ENCODE measurements around the gene KISS1. TPM values are rescaled to one million over a fixed set of nuclear protein-coding genes. Genes with fewer than 3 reads are reported as not detected.

Gene KISS1
- total RNA-seq, 3 donors from 2014 or later (not counting 1 experiment from before 2014, with no cell fraction given), result not detected

DNA sequence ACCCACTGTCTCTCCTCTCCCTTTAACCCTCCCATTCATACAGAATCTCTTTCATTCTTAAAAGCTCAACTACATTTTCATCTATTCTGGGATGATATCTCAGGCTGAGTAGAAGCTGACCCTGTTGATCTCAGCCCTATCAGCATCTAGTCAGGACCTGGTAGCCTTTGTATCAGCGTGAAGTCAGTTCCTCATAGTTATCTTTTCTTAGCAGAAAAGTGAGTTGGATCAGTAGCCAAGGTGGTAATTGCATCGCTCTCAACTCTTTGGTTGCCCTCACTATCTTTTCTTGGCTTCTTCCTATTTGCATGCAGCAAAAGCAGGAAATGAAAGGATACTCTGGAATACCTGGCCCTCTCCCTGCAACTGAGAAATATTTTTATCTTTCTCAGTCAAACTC is 31.1 kb upstream of the KISS1 start:
- H3K36me3 Mint-ChIP-seq, result no peaks in the 10 kb centered on the region
- H3K9me3 ChIP-seq (ENCODE audit: control insufficient read depth, insufficient read depth, low read length), result no peaks in the 10 kb centered on the region
- 68% methylated on average over 2 of the region's 2 CpGs for WGBS (ENCODE audit: insufficient coverage)

GRCh38 chr1:204225841-204226735 is 29.8 kb upstream of the KISS1 start:
- Histone ChIP-seq H3K4me1 (ENCODE audit: control insufficient read depth, insufficient read depth, low read length) (no peaks in the 10 kb centered on the region), H3K27me3 (ENCODE audit: control insufficient read depth, insufficient read depth, low read length) (no peaks in the 10 kb centered on the region), H3K4me3 (ENCODE audit: low read length) (no peak overlapping the region), H3K27ac (ENCODE audit: low read length) (no peak overlapping the region), H3K9me3 (ENCODE audit: control insufficient read depth, insufficient read depth, low read length) (no peaks in the 10 kb centered on the region), H3K36me3 (ENCODE audit: control insufficient read depth, insufficient read depth, low read length) (no peaks in the 10 kb centered on the region)
- Mint-ChIP-seq H3K27me3 (ENCODE audit: low read depth in 2 of 2) (no peaks in the 10 kb centered on the region), H3K4me3 (no peak overlapping the region), H3K27ac (no peak overlapping the region), H3K4me1 (no peaks in the 10 kb centered on the region), H3K36me3 (no peaks in the 10 kb centered on the region), H3K9me3 (no peaks in the 10 kb centered on the region)
- TF ChIP-seq, protein P1, sequence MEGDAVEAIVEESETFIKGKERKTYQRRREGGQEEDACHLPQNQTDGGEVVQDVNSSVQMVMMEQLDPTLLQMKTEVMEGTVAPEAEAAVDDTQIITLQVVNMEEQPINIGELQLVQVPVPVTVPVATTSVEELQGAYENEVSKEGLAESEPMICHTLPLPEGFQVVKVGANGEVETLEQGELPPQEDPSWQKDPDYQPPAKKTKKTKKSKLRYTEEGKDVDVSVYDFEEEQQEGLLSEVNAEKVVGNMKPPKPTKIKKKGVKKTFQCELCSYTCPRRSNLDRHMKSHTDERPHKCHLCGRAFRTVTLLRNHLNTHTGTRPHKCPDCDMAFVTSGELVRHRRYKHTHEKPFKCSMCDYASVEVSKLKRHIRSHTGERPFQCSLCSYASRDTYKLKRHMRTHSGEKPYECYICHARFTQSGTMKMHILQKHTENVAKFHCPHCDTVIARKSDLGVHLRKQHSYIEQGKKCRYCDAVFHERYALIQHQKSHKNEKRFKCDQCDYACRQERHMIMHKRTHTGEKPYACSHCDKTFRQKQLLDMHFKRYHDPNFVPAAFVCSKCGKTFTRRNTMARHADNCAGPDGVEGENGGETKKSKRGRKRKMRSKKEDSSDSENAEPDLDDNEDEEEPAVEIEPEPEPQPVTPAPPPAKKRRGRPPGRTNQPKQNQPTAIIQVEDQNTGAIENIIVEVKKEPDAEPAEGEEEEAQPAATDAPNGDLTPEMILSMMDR (IDR thresholded peaks at IDR 0.05), result no peak
- 82% methylated on average over 16 of the region's 16 CpGs for WGBS (ENCODE audit: insufficient coverage)
- DNase-seq (no peak), ATAC-seq (no peak)
- intact Hi-C loops (cut with micrococcal nuclease), result no loop called here

More for the DNA sequence above, 31.1 kb upstream of the KISS1 start:
- ATAC-seq (no peak), DNase-seq (no peak)
- intact Hi-C loops (cut with micrococcal nuclease), result no loop called here
- Histone ChIP-seq H3K4me1 (ENCODE audit: control insufficient read depth, insufficient read depth, low read length) (no peaks in the 10 kb centered on the region), H3K4me3 (ENCODE audit: low read length) (no peak overlapping the region), H3K27me3 (ENCODE audit: control insufficient read depth, insufficient read depth, low read length) (no peaks in the 10 kb centered on the region), H3K36me3 (ENCODE audit: control insufficient read depth, insufficient read depth, low read length) (no peaks in the 10 kb centered on the region), H3K27ac (ENCODE audit: low read length) (no peak overlapping the region)
- H3K27me3 Mint-ChIP-seq (ENCODE audit: low read depth in 2 of 2), result no peaks in the 10 kb centered on the region
- TF ChIP-seq, protein P1 (IDR thresholded peaks at IDR 0.05), result no peak
- no peak overlapping the region for H3K4me3 Mint-ChIP-seq
- H3K9me3 Mint-ChIP-seq, result no peaks in the 10 kb centered on the region
- no peaks in the 10 kb centered on the region for H3K4me1 Mint-ChIP-seq
- no peak overlapping the region for H3K27ac Mint-ChIP-seq

DNA sequence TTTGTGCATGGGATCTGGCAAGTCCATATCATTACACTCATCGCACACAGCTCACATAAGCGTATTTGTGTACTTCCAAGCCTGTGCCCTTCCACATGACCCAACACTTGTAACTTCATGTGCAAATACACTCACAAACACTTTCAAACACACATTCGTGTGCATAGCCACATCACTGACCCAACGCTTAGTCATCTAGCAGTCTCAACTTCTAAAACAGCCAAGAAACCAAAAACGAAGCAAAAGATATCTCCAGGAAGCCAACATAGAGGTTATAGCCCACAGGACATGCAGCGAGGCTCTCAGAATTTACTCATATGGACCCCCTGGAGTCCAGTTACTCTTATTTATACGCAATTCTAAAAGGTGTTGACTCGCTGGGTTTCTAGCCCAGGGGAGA is 28.4 kb upstream of the KISS1 start:
- no peak overlapping the region for H3K4me3 Mint-ChIP-seq

More for the DNA sequence above, 28.4 kb upstream of the KISS1 start:
- TF ChIP-seq, protein P1 (IDR thresholded peaks at IDR 0.05), result no peak
- DNase-seq (no peak), ATAC-seq (no peak)
- H3K36me3 ChIP-seq (ENCODE audit: control insufficient read depth, insufficient read depth, low read length), result no peaks in the 10 kb centered on the region
- no peaks in the 10 kb centered on the region for H3K4me1 ChIP-seq (ENCODE audit: control insufficient read depth, insufficient read depth, low read length)
- H3K36me3 Mint-ChIP-seq, result no peaks in the 10 kb centered on the region
- H3K27ac ChIP-seq (ENCODE audit: low read length), result no peak overlapping the region
- no peaks in the 10 kb centered on the region for H3K9me3 Mint-ChIP-seq
- intact Hi-C loops (cut with micrococcal nuclease), result no loop called here
- H3K9me3 ChIP-seq (ENCODE audit: control insufficient read depth, insufficient read depth, low read length), result no peaks in the 10 kb centered on the region
- H3K4me1 Mint-ChIP-seq, result no peaks in the 10 kb centered on the region
- 73% methylated on average over 8 of the region's 8 CpGs for WGBS (ENCODE audit: insufficient coverage)
- H3K27me3 Mint-ChIP-seq (ENCODE audit: low read depth in 2 of 2), result no peaks in the 10 kb centered on the region
- no peak overlapping the region for H3K4me3 ChIP-seq (ENCODE audit: low read length)
- no peaks in the 10 kb centered on the region for H3K27me3 ChIP-seq (ENCODE audit: control insufficient read depth, insufficient read depth, low read length)
- H3K27ac Mint-ChIP-seq, result no peak overlapping the region

Data from natural killer cell (primary cell).